Mesenchymal stem cell (in vitro differentiated cells and primary cell): ENCODE results near the gene ABI3BP.

Experiments used
- DNase-seq: peaks from one replicate; pipeline ENCODE4 v3.0.0-alpha.2; 2013
- H2AFZ ChIP-seq: one replicate; pipeline ENCODE4 v1.6.1; 2013; ENCODE audit warnings: low read depth, mild to moderate bottlenecking, control low read depth, inconsistent platforms, low read length, moderate library complexity
- H2AK5ac ChIP-seq: 2 replicates; pipeline ENCODE4 v1.6.1; 2013; ENCODE audit warnings: low read length, moderate library complexity, mild to moderate bottlenecking, inconsistent platforms; ENCODE audit not compliant: severe bottlenecking
- H2BK120ac ChIP-seq: one replicate; pipeline ENCODE4 v1.6.1; 2013; ENCODE audit warnings: low read depth, mild to moderate bottlenecking, inconsistent platforms, low read length, moderate library complexity
- H2BK12ac ChIP-seq, 2 experiments: one replicate each; pipeline ENCODE4 v1.6.1; 2013; ENCODE audit warnings: inconsistent platforms in 2 of 2, low read length in 2 of 2, mild to moderate bottlenecking in 2 of 2, moderate library complexity in 2 of 2, control low read depth in 1 of 2
- H2BK15ac ChIP-seq: one replicate; pipeline ENCODE4 v1.6.1; 2013; ENCODE audit warnings: mild to moderate bottlenecking, low read depth, inconsistent platforms; ENCODE audit not compliant: poor library complexity, severe bottlenecking
- H2BK5ac ChIP-seq: 2 replicates; pipeline ENCODE4 v1.6.1; 2013; ENCODE audit warnings: low read depth, mild to moderate bottlenecking, low read length, control low read depth, inconsistent platforms; ENCODE audit not compliant: poor library complexity, severe bottlenecking
- H3K14ac ChIP-seq, 2 experiments: one replicate each; pipeline ENCODE4 v1.6.1; 2013; ENCODE audit warnings: inconsistent platforms in 2 of 2, low read length in 2 of 2, control low read depth in 1 of 2, mild to moderate bottlenecking in 1 of 2, moderate library complexity in 1 of 2
- H3K18ac ChIP-seq, 2 experiments: one replicate each; pipeline ENCODE4 v1.6.1; 2013; ENCODE audit warnings: inconsistent platforms in 2 of 2, low read length in 2 of 2, control low read depth in 1 of 2, low read depth in 1 of 2, mild to moderate bottlenecking in 1 of 2
- H3K23ac ChIP-seq, 2 experiments: one replicate each; pipeline ENCODE4 v1.6.1; 2013; ENCODE audit warnings: inconsistent platforms in 2 of 2, low read length in 2 of 2, mild to moderate bottlenecking in 2 of 2, moderate library complexity in 2 of 2, control low read depth in 1 of 2
- H3K27ac ChIP-seq: 2 replicates; pipeline ENCODE4 v1.5.1; 2013; ENCODE audit warnings: mild to moderate bottlenecking, moderate library complexity, low read length, control low read depth, inconsistent platforms; ENCODE audit not compliant: poor library complexity, severe bottlenecking
- H3K27me3 ChIP-seq, 2 experiments: 2 replicates each; pipeline versions ENCODE4 v1.6.1 to v1.7.0; 2013; ENCODE audit warnings: low read length in 2 of 2, mild to moderate bottlenecking in 2 of 2, moderate library complexity in 2 of 2, control low read depth in 1 of 2, inconsistent platforms in 1 of 2; ENCODE audit not compliant: control insufficient read depth in 1 of 2, insufficient read depth in 1 of 2
- H3K36me3 ChIP-seq, 2 experiments: 2 replicates each; pipeline versions ENCODE4 v1.6.1 to v1.7.0; 2013; ENCODE audit warnings: low read length in 2 of 2, control low read depth in 1 of 2, inconsistent platforms in 1 of 2, low read depth in 1 of 2, mild to moderate bottlenecking in 1 of 2; ENCODE audit not compliant: insufficient read depth in 2 of 2, control insufficient read depth in 1 of 2
- H3K4ac ChIP-seq, 2 experiments: one replicate each; pipeline ENCODE4 v1.6.1; 2013; ENCODE audit warnings: inconsistent platforms in 2 of 2, low read length in 2 of 2, mild to moderate bottlenecking in 2 of 2, moderate library complexity in 2 of 2, control low read depth in 1 of 2, low read depth in 1 of 2
- H3K4me1 ChIP-seq: 2 replicates; pipeline ENCODE4 v1.6.1; 2013; ENCODE audit warnings: low read depth, low read length, control low read depth; ENCODE audit not compliant: control insufficient read depth, insufficient read depth
- H3K4me2 ChIP-seq: 2 replicates; pipeline ENCODE4 v1.6.1; 2013; ENCODE audit warnings: low read length, mild to moderate bottlenecking, inconsistent platforms; ENCODE audit not compliant: poor library complexity, severe bottlenecking
- H3K4me3 ChIP-seq, 2 experiments: 2 replicates each; pipeline versions ENCODE4 v1.5.1 to v1.7.0; 2013; ENCODE audit warnings: low read length in 2 of 2, mild to moderate bottlenecking in 2 of 2, control low read depth in 1 of 2, low read depth in 1 of 2; ENCODE audit not compliant: insufficient read depth in 1 of 2
- H3K79me1 ChIP-seq: replicated peaks from 2 replicates; pipeline ENCODE4 v1.6.1; 2013; ENCODE audit warnings: mild to moderate bottlenecking, control low read depth, low read length, inconsistent platforms; ENCODE audit not compliant: poor library complexity, severe bottlenecking
- H3K9ac ChIP-seq: 2 replicates; pipeline ENCODE4 v1.7.0; 2013; ENCODE audit warnings: mild to moderate bottlenecking, low read length, moderate library complexity
- H3K9me3 ChIP-seq: 2 replicates; pipeline ENCODE4 v1.7.0; 2013; ENCODE audit warnings: mild to moderate bottlenecking, low read length; ENCODE audit not compliant: control insufficient read depth
- H4K8ac ChIP-seq: one replicate; pipeline ENCODE4 v1.6.1; 2013; ENCODE audit warnings: inconsistent platforms, mild to moderate bottlenecking, low read length, moderate library complexity
- H4K91ac ChIP-seq: one replicate; pipeline ENCODE4 v1.6.1; 2013; ENCODE audit warnings: mild to moderate bottlenecking, low read length, inconsistent platforms
- WGBS: methylation state at CpG from one replicate; pipeline ENCODE4 v1.1.7; 2013; ENCODE audit warnings: mixed read lengths; 5-methylcytosine and 5-hydroxymethylcytosine counted together

The ABI3BP gene

DNA sequence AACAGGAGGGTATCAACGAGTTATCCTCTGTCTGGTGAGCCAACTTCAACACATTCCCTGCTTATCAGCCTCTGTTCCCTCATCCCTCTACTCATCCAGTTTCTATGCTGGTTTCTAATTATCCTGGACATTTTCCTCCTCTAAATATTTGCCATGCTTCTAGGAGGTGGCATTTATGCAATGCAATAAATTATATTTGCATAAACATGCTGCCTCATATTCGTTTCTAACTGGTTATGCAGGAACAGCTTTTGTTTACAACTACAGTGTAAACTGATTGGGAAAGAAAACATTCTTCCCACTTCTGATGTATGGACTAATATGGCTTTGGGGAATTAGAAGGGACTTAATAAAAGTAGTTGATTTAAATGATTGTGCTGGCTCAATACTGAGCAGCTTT is 161.6 kb downstream of the ABI3BP start:
- H3K4me2 ChIP-seq, result no peak overlapping the region
- no peak overlapping the region for H2AFZ ChIP-seq
- H3K9ac ChIP-seq, result no peak overlapping the region
- H3K4me3 ChIP-seq, result no peak overlapping the region
- no peak overlapping the region for H4K8ac ChIP-seq
- no peak overlapping the region for H2BK120ac ChIP-seq
- H3K14ac ChIP-seq, result no peak overlapping the region
- no peak overlapping the region for H2BK12ac ChIP-seq
- H3K9me3 ChIP-seq, result no peaks in the 10 kb centered on the region
- no peak overlapping the region for H3K4ac ChIP-seq
- no peak overlapping the region for H3K23ac ChIP-seq
- peak; percentile 7 for DNase-seq
- no peak overlapping the region for H3K18ac ChIP-seq
- H4K91ac ChIP-seq, result no peak overlapping the region
- no peaks in the 10 kb centered on the region for H3K79me1 ChIP-seq
- H3K36me3 ChIP-seq, result peaks cover 0 to 93% of the 10 kb centered on the region in 2 experiments
- H2BK5ac ChIP-seq, result no peak overlapping the region
- no peak overlapping the region for H2AK5ac ChIP-seq
- H3K27ac ChIP-seq, result no peak overlapping the region
- no peaks in the 10 kb centered on the region for H3K27me3 ChIP-seq
- H2BK15ac ChIP-seq, result no peak overlapping the region
- no peaks in the 10 kb centered on the region for H3K4me1 ChIP-seq
- WGBS, result 56% methylated on average over 1 of the region's 2 CpGs

DNA sequence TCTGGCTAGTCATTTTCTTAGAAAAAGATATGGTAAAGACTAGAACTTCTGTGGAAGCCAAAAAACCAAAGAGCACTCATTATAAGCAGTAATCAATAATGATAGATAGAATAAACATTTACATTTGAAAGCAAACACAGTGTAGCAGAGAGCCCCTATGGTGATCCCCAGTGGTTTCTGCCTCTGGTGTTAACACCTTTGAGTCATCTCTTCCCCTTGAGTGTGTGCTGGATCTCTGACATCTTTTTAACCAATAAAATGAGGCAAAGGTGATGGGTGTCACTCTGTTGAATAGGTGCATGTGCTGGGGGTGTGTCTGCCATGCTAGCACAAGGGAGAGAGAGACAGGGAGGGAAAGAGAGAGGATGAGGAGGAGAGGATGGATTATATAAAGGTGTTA is 162.3 kb downstream of the ABI3BP start:
- H3K9me3 ChIP-seq, result no peaks in the 10 kb centered on the region
- DNase-seq, result no peak
- no peak overlapping the region for H4K91ac ChIP-seq
- no peaks in the 10 kb centered on the region for H3K79me1 ChIP-seq
- H3K4ac ChIP-seq, result no peak overlapping the region
- no peak overlapping the region for H2BK120ac ChIP-seq
- no peak overlapping the region for H2AFZ ChIP-seq
- no peak overlapping the region for H2AK5ac ChIP-seq
- no peaks in the 10 kb centered on the region for H3K4me1 ChIP-seq
- no peak overlapping the region for H3K18ac ChIP-seq
- no peaks in the 10 kb centered on the region for H3K27me3 ChIP-seq
- peaks cover 0 to 95% of the 10 kb centered on the region in 2 experiments for H3K36me3 ChIP-seq
- no peak overlapping the region for H3K27ac ChIP-seq
- H4K8ac ChIP-seq, result no peak overlapping the region
- H3K14ac ChIP-seq, result no peak overlapping the region
- H2BK5ac ChIP-seq, result no peak overlapping the region
- no peak overlapping the region for H3K4me2 ChIP-seq
- H3K4me3 ChIP-seq, result no peak overlapping the region
- no peak overlapping the region for H2BK12ac ChIP-seq
- H2BK15ac ChIP-seq, result no peak overlapping the region
- H3K23ac ChIP-seq, result no peak overlapping the region
- H3K9ac ChIP-seq, result no peak overlapping the region

DNA sequence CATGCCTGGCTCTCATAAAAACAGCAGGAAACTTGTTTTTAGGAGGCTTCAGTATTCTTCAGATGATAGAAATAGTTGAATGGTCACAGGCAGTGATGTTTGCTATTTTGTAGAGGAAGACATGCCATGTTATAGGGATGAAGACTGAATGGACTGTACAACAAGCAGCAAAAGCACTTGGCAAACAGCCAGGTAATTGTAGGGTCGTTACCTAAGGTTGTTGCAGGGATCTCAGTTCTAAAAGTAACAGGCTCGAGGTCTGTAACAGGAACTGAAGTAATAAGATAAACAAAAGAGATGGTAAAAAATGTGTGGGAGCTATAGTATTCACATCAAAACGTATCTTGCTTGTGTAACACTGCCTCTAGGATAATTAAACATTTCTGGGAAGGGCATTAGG is 167.6 kb downstream of the ABI3BP start:
- Histone ChIP-seq H4K8ac (no peak overlapping the region), H3K9ac (no peak overlapping the region), H2BK5ac (no peak overlapping the region), H3K4me3 (no peak overlapping the region), H2BK15ac (no peak overlapping the region), H3K4me2 (no peak overlapping the region), H3K18ac (no peak overlapping the region), H2AFZ (no peak overlapping the region), H3K9me3 (no peaks in the 10 kb centered on the region), H3K36me3 (peaks cover 0 to 96% of the 10 kb centered on the region in 2 experiments), H3K79me1 (no peaks in the 10 kb centered on the region), H3K27me3 (no peaks in the 10 kb centered on the region), H3K14ac (no peak overlapping the region), H3K4ac (no peak overlapping the region), H2BK120ac (no peak overlapping the region), H3K27ac (no peak overlapping the region), H2BK12ac (no peak overlapping the region), H3K23ac (no peak overlapping the region), H3K4me1 (no peaks in the 10 kb centered on the region), H4K91ac (no peak overlapping the region), H2AK5ac (no peak overlapping the region)
- 25% methylated on average over 2 of the region's 3 CpGs for WGBS
- no peak for DNase-seq

DNA sequence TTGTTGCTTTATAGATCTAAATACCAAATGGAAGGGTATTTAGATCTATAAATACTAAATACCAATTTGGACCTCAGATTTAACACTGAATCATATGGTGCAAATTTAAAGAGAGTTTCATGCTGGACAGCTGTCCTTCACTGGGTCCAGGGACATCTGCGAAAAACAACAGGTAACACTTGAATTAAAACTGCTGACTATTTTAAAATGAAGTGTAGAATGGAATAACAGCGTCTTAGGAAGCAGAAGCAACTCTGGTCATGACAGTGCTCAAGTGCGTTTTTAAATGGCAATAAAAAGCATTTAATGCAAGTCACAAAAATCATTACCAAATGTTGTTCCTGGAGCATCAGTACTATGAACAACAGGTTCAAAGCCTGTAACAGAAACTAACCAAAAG is 177.6 kb downstream of the ABI3BP start:
- H3K4ac ChIP-seq, result no peak overlapping the region
- no peak overlapping the region for H2BK12ac ChIP-seq
- DNase-seq, result no peak
- peaks cover 1% of the 10 kb centered on the region for H3K4me1 ChIP-seq
- 82% methylated on average over 3 of the region's 3 CpGs for WGBS
- H2BK5ac ChIP-seq, result no peak overlapping the region
- H3K27me3 ChIP-seq, result no peaks in the 10 kb centered on the region
- no peak overlapping the region for H3K18ac ChIP-seq
- no peak overlapping the region for H2AK5ac ChIP-seq
- H4K91ac ChIP-seq, result no peak overlapping the region
- H3K36me3 ChIP-seq, result peaks cover 0 to 96% of the 10 kb centered on the region in 2 experiments
- H3K4me2 ChIP-seq, result no peak overlapping the region
- no peak overlapping the region for H4K8ac ChIP-seq
- H2BK15ac ChIP-seq, result no peak overlapping the region
- no peaks in the 10 kb centered on the region for H3K9me3 ChIP-seq
- no peak overlapping the region for H3K9ac ChIP-seq
- no peak overlapping the region for H3K23ac ChIP-seq
- no peaks in the 10 kb centered on the region for H3K79me1 ChIP-seq
- no peak overlapping the region for H2AFZ ChIP-seq
- no peak overlapping the region for H3K27ac ChIP-seq
- no peak overlapping the region for H3K14ac ChIP-seq
- H3K4me3 ChIP-seq, result no peak overlapping the region
- H2BK120ac ChIP-seq, result no peak overlapping the region
